ENCODE data around the gene CDC42SE2.
"Not testable (repeated sequence)": the region's sequence is repeated elsewhere in the genome, so short reads cannot be mapped to it uniquely, and the experiment has no call there.

CDC42SE2 gene

GRCh38 chr5:131337240-131338050, 73.6 kb downstream of the CDC42SE2 start:
- H3K4me2 ChIP-seq (ENCODE audit: low read depth, low read length, poor library complexity, severe bottlenecking); H3K9me3 ChIP-seq (ENCODE audit: insufficient read depth, low read length); H3K36me3 ChIP-seq (ENCODE audit: low read length); H2AFZ ChIP-seq (ENCODE audit: low read depth, low read length, severe bottlenecking); H3K9me2 ChIP-seq (replicated peaks; ENCODE audit: insufficient read depth, low read length); H3K9ac ChIP-seq (ENCODE audit: low read length); H3K4me3 ChIP-seq (ENCODE audit: insufficient read depth, low read length, poor library complexity, severe bottlenecking); H3K27me3 ChIP-seq (ENCODE audit: low read length); H3F3A ChIP-seq (ENCODE audit: insufficient read depth); H3K27ac ChIP-seq (ENCODE audit: low read depth, low read length); H4K20me1 ChIP-seq (ENCODE audit: low read depth, low read length): not testable (repeated sequence)
- H3K79me2 ChIP-seq (ENCODE audit: insufficient read depth, low read length), result peaks cover 61% of the 10 kb centered on the region

GRCh38 chr5:131338051-131338453, 74.2 kb downstream of the CDC42SE2 start:
- H4K20me1 ChIP-seq (ENCODE audit: low read depth, low read length), result peaks cover 4% of the 10 kb centered on the region; the same call in 1 of the 2 replicates
- H3K9ac ChIP-seq (ENCODE audit: low read length), result no peak overlapping the region
- H2AFZ ChIP-seq (ENCODE audit: low read depth, low read length, severe bottlenecking), result no peak overlapping the region
- H3K36me3 ChIP-seq (ENCODE audit: low read length), result 0 out of 2 replicates have a peak, but pooled peaks cover 3% of the 10 kb centered on the region
- no peaks in the 10 kb centered on the region for H3K9me3 ChIP-seq (ENCODE audit: insufficient read depth, low read length)
- H3K27ac ChIP-seq (ENCODE audit: low read depth, low read length), result no peak overlapping the region
- H3K4me2 ChIP-seq (ENCODE audit: low read depth, low read length, poor library complexity, severe bottlenecking), result no peak overlapping the region
- peaks cover 66% of the 10 kb centered on the region for H3K79me2 ChIP-seq (ENCODE audit: insufficient read depth, low read length)
- TF ChIP-seq EZH2phosphoT487 (conservative IDR thresholded peaks at IDR 0.05; ENCODE audit: low read length), result no peak
- TF ChIP-seq, protein P1, sequence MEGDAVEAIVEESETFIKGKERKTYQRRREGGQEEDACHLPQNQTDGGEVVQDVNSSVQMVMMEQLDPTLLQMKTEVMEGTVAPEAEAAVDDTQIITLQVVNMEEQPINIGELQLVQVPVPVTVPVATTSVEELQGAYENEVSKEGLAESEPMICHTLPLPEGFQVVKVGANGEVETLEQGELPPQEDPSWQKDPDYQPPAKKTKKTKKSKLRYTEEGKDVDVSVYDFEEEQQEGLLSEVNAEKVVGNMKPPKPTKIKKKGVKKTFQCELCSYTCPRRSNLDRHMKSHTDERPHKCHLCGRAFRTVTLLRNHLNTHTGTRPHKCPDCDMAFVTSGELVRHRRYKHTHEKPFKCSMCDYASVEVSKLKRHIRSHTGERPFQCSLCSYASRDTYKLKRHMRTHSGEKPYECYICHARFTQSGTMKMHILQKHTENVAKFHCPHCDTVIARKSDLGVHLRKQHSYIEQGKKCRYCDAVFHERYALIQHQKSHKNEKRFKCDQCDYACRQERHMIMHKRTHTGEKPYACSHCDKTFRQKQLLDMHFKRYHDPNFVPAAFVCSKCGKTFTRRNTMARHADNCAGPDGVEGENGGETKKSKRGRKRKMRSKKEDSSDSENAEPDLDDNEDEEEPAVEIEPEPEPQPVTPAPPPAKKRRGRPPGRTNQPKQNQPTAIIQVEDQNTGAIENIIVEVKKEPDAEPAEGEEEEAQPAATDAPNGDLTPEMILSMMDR (IDR thresholded peaks at IDR 0.05; ENCODE audit: insufficient read depth, low read length, poor library complexity, severe bottlenecking), result no peak
- H3K4me3 ChIP-seq (ENCODE audit: insufficient read depth, low read length, poor library complexity, severe bottlenecking), result no peak overlapping the region
- H3K27me3 ChIP-seq (ENCODE audit: low read length), result no peaks in the 10 kb centered on the region
- H3F3A ChIP-seq (ENCODE audit: insufficient read depth), result no peaks in the 10 kb centered on the region
- no peaks in the 10 kb centered on the region for H3K9me2 ChIP-seq (replicated peaks; ENCODE audit: insufficient read depth, low read length)

DNA sequence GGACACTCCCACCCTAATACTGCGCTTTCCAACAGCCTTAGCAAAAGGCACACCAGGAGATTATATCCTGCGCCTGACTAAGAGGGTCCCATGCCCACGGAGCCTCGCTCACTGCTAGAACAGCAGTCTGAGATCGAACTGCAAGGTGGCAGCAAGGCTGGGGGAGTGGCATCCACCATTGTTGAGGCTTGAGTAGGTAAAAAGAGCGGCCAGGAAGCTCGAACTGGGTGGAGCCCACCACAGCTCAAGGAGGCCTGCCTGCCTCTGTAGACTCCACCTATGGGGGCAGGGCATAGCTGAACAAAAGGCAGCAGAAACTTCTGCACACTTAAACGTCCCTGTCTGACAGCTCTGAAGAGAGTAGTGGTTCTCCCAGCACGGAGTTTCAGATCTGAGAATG, 80.4 kb downstream of the CDC42SE2 start:
- not testable (repeated sequence) for H3K9ac ChIP-seq (ENCODE audit: low read length); H3K9me2 ChIP-seq (replicated peaks; ENCODE audit: insufficient read depth, low read length); H3K4me2 ChIP-seq (ENCODE audit: low read depth, low read length, poor library complexity, severe bottlenecking); H3K27ac ChIP-seq (ENCODE audit: low read depth, low read length); H3K27me3 ChIP-seq (ENCODE audit: low read length); H4K20me1 ChIP-seq (ENCODE audit: low read depth, low read length); H3K36me3 ChIP-seq (ENCODE audit: low read length); H3F3A ChIP-seq (ENCODE audit: insufficient read depth); H3K4me3 ChIP-seq (ENCODE audit: insufficient read depth, low read length, poor library complexity, severe bottlenecking); H3K9me3 ChIP-seq (ENCODE audit: insufficient read depth, low read length); H2AFZ ChIP-seq (ENCODE audit: low read depth, low read length, severe bottlenecking)
- peaks cover 37% of the 10 kb centered on the region for H3K79me2 ChIP-seq (ENCODE audit: insufficient read depth, low read length)

GRCh38 chr5:131346204-131346603, 82.4 kb downstream of the CDC42SE2 start:
- not testable (repeated sequence) for H3K27ac ChIP-seq (ENCODE audit: low read depth, low read length); H2AFZ ChIP-seq (ENCODE audit: low read depth, low read length, severe bottlenecking); H3K27me3 ChIP-seq (ENCODE audit: low read length); H3K9ac ChIP-seq (ENCODE audit: low read length); H3F3A ChIP-seq (ENCODE audit: insufficient read depth); H3K36me3 ChIP-seq (ENCODE audit: low read length); H4K20me1 ChIP-seq (ENCODE audit: low read depth, low read length); H3K4me3 ChIP-seq (ENCODE audit: insufficient read depth, low read length, poor library complexity, severe bottlenecking); H3K9me3 ChIP-seq (ENCODE audit: insufficient read depth, low read length); H3K4me2 ChIP-seq (ENCODE audit: low read depth, low read length, poor library complexity, severe bottlenecking); H3K9me2 ChIP-seq (replicated peaks; ENCODE audit: insufficient read depth, low read length)
- peaks cover 33% of the 10 kb centered on the region for H3K79me2 ChIP-seq (ENCODE audit: insufficient read depth, low read length)

- Histone ChIP-seq H3K9me3 (ENCODE audit: insufficient read depth, low read length) (no peaks in the 10 kb centered on the region), H3K27ac (ENCODE audit: low read depth, low read length) (no peak overlapping the region), H3K4me3 (ENCODE audit: insufficient read depth, low read length, poor library complexity, severe bottlenecking) (no peak overlapping the region), H3F3A (ENCODE audit: insufficient read depth) (0 out of 2 replicates have a peak, but pooled peaks cover 2% of the 10 kb centered on the region), H3K4me2 (ENCODE audit: low read depth, low read length, poor library complexity, severe bottlenecking) (no peak overlapping the region), H4K20me1 (ENCODE audit: low read depth, low read length) (no peaks in the 10 kb centered on the region), H3K9ac (ENCODE audit: low read length) (no peak overlapping the region), H3K9me2 (replicated peaks; ENCODE audit: insufficient read depth, low read length) (no peaks in the 10 kb centered on the region), H3K27me3 (ENCODE audit: low read length) (no peaks in the 10 kb centered on the region), H3K36me3 (ENCODE audit: low read length) (peaks cover 4% of the 10 kb centered on the region; the same call in 1 of the 2 replicates), H2AFZ (ENCODE audit: low read depth, low read length, severe bottlenecking) (no peak overlapping the region), H3K79me2 (ENCODE audit: insufficient read depth, low read length) (peaks cover 79% of the 10 kb centered on the region)
- no peak for TF ChIP-seq EZH2phosphoT487 (conservative IDR thresholded peaks at IDR 0.05; ENCODE audit: low read length)
- TF ChIP-seq, protein P1 (IDR thresholded peaks at IDR 0.05; ENCODE audit: insufficient read depth, low read length, poor library complexity, severe bottlenecking), result no peak
Observed at GRCh38 chr5:131353991-131354390, 90.1 kb downstream of the CDC42SE2 start.
